ENCODE measurements around the gene ZNF689.
"Not testable (repeated sequence)": the region's sequence is repeated elsewhere in the genome, so short reads cannot be mapped to it uniquely, and the experiment has no call there.

ZNF689 gene

GRCh38 chr16:30600215-30600614 lies 10.0 kb downstream of the ZNF689 start:
- no peak for DNase-seq (ENCODE audit: low read depth)

- no peak for DNase-seq (ENCODE audit: low read depth)
Measured at GRCh38 chr16:30592871-30593270, 17.3 kb downstream of the ZNF689 start.

- DNase-seq (ENCODE audit: low read depth), result not testable (repeated sequence)
Measured at GRCh38 chr16:30590869-30591268, 19.3 kb downstream of the ZNF689 start.

GRCh38 chr16:30589582-30589981 lies 20.6 kb downstream of the ZNF689 start:
- not testable (repeated sequence) for DNase-seq (ENCODE audit: low read depth)

- DNase-seq (ENCODE audit: low read depth), result no peak
Measured at GRCh38 chr16:30588651-30589050, 21.5 kb downstream of the ZNF689 start.

GRCh38 chr16:30585400-30586191 lies 24.6 kb downstream of the ZNF689 start, which contains the start of gene ZNF785:
Gene ZNF785 (minus strand): TSS chr16:30585697. CDS start chr16:30585611, 86 bp downstream.
- DNase-seq (ENCODE audit: low read depth), result peak; percentile 91

- DNase-seq (ENCODE audit: low read depth), result no peak
Measured at GRCh38 chr16:30585022-30585399, 25.2 kb downstream of the ZNF689 start.

GRCh38 chr16:30582611-30583340 lies 27.4 kb downstream of the ZNF689 start:
- DNase-seq (ENCODE audit: low read depth), result no peak

GRCh38 chr16:30581457-30581856 lies 28.7 kb downstream of the ZNF689 start:
- no peak for DNase-seq (ENCODE audit: low read depth)

- DNase-seq (ENCODE audit: low read depth), result no peak
Measured at GRCh38 chr16:30574678-30575077, 35.5 kb downstream of the ZNF689 start.

- DNase-seq (ENCODE audit: low read depth), result peak; percentile 93
Measured at GRCh38 chr16:30571445-30572322, 38.5 kb downstream of the ZNF689 start, which contains the start of gene ZNF688. Gene ZNF688 (minus strand): TSS chr16:30571714. CDS start chr16:30571629, 85 bp downstream.

- DNase-seq (ENCODE audit: low read depth), result no peak
Measured at GRCh38 chr16:30570636-30571444, 39.3 kb downstream of the ZNF689 start.

- DNase-seq (ENCODE audit: low read depth), result no peak
Measured at GRCh38 chr16:30569746-30570635, 40.2 kb downstream of the ZNF689 start.

- DNase-seq (ENCODE audit: low read depth), result no peak
Measured at GRCh38 chr16:30569281-30569680, 40.9 kb downstream of the ZNF689 start.

GRCh38 chr16:30567991-30568638 lies 42.1 kb downstream of the ZNF689 start:
- peak; percentile 37 for DNase-seq (ENCODE audit: low read depth)

- peak; percentile 53 for DNase-seq (ENCODE audit: low read depth)
Measured at GRCh38 chr16:30567160-30567990, 42.8 kb downstream of the ZNF689 start.

- DNase-seq (ENCODE audit: low read depth), result no peak
Measured at GRCh38 chr16:30566531-30566930, 43.7 kb downstream of the ZNF689 start.

- DNase-seq (ENCODE audit: low read depth), result no peak
Measured at GRCh38 chr16:30565984-30566383, 44.2 kb downstream of the ZNF689 start.

- DNase-seq (ENCODE audit: low read depth), result no peak
Measured at GRCh38 chr16:30565526-30565925, 44.7 kb downstream of the ZNF689 start.
